GM10847 (cell line): ENCODE results near the gene SMG6.

Experiments
- POLR2A ChIP-seq: IDR thresholded peaks from 2 replicates; pipeline ENCODE4 v1.6.1; 2011; ENCODE audit not compliant: insufficient read length; ENCODE audit errors: extremely low read depth

The SMG6 gene

DNA sequence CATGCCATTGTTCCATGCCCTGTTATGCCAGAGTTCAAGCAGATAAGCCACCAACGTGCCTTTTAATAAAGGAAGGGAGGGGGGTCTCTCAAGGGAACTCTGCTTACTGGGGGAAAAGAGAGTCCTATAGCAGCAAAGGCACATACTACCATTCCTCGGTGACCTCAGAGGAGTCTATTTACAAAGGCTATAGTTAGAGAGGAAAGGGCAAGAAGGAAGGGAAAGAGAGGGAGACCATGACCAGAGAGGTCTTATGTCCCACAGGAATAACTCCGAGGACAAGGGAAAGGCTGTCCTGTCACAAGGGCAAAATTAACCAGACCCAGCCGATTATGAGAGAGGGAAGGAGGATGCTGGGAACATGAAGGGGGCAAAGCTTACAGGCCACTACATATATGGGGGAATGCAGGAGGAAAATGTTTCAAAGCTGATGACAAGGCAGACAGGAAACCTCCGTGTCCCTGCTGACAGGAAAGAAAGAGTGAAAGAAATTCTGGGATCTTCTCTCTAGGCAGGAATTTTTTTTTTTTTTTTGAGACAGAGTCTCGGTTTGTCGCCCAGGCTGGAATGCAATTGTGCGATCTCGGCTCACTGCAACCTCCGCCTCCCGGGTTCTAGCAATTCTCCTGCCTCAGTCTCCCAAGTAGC, 197.2 kb downstream of the SMG6 start:
- TF ChIP-seq POLR2A = no peak

DNA sequence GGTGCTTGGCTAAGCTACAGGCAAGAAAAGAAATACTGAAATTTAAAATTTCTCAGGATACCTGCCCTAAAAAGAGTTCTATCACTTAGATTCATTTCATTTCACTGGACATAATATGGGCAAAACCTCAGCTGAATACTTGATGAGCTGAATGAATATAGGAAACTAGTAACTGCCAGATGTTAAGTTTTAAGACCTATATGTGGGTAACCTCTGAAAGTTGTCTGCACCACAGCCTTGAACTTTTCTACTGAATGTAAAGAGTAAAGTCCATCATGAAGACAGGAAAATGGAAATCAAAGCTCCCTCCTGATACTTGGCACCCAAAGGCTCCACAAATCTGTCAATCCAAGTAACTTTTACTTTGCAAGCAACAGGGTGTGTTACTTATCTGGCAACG, 197.9 kb downstream of the SMG6 start:
- no peak for TF ChIP-seq POLR2A

DNA sequence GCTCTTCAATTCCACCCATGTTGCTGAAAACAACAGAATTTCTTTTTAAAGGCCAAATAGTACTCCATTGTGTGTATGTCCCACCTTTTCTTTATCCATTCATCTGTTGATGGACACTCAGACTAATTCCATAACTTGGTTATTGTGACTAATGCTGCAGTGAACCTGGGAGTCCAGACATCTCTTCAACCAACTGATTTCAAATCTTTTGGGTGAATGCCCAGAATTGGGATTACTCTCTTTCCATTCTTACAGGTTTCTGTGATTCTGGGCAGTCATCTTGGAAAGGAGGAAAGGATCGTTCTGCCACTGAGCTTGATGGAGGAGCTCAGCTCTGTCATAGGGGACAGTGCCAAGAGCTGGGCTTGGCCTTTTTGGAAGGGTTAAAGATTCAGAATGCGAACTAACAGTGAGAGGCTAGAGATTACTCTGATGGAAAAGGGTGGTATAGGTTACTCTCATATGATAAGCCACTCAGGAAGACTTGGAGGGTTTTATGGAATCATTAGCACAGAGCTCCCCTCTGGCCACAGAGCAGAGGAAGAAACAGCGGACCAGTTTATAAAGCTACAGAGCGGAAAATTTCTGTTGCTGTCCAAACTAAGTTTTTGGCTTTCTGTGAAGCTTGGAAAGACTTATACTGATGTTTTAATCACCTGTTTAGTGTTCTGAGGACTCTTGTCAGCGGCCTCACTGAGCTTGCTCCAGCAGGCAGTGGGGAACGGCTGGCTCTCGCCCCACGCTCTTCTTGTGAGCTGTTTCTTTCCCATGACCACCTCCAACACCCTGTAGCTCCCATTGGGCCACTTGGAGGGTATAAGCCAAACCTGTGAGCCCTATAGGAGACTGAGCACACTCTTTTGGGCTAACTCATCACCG, 200.4 kb downstream of the SMG6 start:
- TF ChIP-seq POLR2A = no peak

DNA sequence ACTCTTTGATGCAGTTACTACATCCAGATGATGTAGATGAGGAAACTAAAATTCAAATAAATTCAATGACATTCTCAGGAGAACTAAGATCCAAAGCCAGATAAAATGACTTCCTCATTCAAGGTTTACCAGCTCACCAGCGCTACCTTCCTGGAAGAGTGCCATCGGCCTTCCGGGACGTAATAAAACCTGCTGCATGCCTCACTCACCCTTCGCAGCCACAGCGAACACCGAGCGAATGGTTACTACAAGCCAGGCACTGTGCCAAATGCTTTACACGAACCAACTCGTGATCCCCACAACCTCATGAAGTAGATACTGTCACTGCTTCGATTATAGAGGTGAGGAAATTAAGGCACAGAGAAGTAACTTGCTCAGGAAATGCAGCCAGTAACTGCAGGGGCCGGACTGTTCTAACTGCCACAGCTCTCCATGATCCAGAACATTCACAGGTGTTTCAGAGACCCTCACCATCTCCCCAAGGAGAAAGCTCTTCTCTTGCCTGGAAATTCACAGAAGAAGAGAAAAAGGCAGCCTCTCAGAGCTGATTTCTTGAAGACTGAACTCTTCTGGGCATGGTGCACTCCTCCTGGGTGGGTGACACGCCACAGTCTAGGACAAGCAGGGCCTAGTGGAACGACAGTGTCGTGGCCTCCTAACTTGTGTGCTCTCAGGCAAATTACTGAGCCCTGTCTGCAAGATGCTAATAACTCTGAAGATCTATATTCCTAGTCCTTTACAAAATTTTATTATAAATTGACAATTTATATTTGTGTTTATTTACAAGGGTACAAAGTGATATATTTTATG, 201.9 kb downstream of the SMG6 start:
- no peak for TF ChIP-seq POLR2A

DNA sequence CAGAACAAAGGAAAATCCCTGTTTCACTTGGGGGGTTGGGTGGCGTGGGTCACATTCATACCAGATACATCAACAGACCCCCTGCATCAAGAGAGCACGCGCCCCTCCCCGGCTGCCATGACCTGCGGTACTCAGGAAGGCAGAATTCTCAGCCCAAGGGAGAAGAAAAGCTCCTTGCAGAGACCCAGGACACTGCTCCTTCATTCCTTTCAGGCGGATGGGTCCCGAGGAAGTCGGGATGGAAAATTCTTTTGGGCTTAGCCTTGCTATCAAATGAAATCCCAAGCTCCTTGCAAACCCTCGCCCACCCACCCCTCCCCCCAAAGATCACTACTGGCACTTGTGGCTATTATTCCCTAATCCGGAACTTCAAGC, 208.1 kb downstream of the SMG6 start:
- no peak for TF ChIP-seq POLR2A

DNA sequence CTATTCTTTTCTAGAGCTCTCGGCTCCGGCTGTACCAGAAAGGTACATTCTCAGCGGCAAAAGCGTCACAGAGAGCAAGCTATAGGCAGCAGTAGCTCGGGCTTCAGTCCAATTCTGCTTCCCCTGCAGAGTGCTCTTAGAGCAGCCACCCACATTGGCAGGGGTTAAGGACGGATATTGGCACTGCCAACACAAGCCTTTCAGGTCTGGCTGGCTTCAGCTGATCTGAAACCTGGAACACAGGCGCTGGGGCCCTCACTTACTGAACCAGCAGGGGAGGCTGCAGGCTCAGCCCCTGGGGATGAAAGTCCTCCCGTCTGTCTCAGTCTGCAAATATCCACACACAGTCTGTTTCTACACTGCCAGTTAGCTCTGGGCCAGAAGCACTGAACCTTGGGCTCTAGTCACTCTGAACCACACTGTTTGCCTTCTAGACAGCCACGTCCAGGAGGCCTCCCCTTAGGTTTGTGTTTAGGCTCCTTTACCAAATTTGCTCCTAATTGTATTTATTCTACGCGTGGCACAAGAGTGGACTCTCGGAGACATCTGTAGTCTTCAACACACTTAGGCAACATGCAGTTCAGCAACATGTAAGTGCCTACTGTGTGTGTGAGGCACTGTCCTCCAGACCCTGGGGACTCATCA, 208.6 kb downstream of the SMG6 start:
- TF ChIP-seq POLR2A = no peak

DNA sequence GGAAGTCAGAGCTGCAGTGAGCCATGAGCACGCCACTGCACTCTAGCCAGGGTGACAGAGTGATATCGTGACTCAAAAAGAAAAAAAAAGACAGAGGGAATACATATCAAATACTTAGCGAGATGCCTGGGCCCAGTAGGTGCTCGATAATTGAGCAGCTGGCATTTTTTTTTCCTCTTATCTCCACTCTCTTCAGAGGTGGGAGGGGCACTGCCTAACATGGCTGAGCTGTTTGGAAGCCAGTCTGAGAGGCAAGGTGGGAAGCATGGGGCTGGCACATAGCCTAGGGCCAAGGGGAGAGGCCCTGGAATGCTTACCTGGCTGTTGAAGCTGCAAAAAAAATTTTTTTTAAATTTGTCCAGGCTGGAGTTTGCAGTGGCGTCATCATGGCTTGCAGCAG, 210.2 kb downstream of the SMG6 start:
- no peak for TF ChIP-seq POLR2A

DNA sequence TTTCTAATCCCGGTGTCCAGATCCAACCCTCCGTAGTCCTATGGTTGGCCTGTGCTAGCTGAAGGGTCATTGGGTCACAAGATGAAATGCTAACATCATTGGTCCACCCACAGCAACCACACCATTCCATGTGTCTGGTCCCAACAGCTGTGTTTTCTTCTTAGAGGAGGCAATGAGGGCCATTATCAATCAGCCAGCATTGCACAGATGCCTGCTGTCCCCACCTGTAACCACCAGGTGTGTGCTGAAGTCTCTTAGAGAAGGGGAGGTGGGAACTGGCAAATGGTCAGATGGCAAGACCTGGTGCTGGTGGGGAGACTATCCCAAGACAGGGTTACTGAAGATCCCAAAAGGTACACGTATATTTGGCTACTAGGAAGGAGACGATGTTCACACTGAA, 211.3 kb downstream of the SMG6 start:
- TF ChIP-seq POLR2A = no peak

DNA sequence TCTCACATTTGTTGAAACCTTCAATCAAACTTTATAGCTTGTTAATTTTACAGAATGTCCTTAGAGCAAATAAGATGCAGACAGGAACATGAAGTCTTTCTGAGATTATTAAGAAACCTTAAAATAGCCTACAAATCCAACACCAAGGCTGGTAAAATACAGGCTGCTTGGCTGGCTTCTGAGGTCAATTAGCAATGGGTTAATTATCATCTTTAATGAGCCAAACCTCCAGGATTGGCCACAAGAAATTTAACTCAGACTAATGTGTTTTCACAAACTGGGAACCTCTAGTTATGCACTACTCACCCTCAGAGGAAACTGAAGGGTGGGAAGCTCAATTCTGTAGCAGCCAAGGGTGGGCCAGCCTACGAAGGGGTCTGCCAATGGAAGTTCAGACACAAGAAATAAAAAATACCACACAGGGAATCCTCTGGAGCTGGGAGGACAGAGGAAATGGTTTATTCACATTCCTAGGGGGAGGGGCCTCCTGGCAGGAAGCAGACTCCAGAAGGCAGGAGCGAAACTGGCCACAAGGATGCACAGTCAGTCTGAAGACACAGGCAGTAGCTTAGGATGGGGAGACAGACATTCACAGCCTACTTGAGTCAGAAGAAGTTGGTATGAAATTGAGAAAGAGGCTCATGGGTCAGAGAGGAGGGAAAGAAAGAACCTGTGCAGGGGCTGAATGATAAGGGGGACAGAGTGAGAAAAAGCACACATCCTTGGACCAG, 212.6 kb downstream of the SMG6 start:
- no peak for TF ChIP-seq POLR2A

DNA sequence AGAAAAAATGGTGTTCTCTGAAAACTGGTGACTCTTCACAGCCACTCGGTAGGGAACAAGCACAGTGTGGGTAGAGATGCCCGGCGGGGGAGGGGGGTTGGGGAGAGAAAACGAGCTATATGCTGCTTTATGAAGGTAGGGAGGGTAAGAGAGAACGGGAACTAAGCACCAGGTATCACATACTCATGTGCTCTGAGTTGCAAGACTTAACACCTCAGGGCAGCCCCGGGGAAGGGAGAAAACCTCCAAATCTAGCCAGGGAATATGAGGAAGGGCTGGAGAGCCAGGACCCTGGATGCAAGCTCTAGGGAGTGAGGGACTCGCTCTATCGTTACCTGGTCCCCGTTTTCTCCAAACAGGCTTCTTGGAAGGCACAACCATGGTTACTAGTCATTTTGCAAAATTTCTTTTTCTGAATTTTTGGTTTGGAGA, 213.4 kb downstream of the SMG6 start:
- no peak for TF ChIP-seq POLR2A

DNA sequence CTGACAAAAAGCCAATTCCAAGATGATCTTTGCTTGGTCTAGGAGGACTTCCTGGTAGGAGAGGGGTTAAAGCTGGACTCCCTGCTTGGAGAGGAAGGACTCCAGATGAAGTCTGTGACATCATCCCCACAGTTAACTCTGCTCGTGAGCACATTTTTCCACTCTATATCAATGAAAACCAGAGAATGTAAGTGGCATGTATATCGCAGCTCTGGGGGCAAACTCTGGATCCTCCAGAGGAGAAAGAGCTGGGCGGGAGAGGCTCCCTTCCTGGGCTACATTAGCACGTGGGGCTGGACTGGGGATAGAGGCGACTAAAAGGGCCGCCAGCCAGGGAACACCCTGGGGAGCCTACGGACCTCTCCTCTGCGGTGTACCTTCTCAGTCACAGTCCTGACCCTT, 214.6 kb downstream of the SMG6 start:
- TF ChIP-seq POLR2A = no peak

DNA sequence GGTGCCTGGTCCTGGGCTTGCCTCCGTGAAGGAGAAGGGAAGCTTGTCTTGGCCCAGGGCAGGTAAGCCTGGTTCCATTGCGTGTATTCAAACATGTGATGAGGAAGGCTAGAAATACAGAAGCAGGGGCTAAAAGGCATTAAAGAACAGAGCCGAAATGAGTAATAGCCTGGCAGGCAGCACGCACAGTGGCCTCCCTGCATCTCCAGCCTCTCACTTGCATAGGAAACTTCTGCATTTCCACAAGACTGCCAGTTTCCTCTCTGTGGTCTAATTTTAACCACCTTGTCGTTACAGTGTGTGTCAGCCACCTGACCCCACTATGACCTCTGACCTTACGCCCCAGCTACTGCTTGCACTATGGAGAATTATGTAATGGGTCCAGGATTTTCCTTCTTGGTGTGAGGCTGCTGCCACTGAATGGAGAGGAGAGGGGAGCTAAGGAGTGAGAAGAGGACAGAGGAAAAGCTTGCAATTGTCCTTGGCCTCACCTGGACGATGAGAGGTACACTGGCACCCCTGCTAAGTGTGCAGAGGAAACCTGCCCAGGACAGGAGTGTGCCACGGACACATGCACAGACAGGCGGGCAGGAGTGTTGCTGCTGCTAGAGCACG, 215.9 kb downstream of the SMG6 start:
- TF ChIP-seq POLR2A = no peak

DNA sequence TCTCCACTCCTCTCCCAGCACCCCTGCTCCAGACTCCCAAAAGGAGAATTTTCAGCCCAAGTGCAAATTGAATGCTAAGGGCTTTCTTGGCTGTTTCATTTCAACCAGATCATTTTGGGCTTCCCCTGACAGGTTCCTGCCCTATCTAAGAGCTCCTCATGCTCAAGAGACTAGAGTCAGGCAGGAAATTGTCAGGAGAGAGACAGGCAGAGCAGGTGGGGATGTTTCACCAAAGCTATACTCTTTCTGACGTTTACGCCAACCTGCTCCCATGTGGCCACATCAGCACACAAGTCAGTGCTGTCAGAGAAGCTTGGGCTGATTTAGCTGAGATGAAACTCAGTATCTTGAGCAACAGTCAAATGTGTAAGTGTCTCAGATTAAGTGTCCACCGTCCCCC, 217.3 kb downstream of the SMG6 start:
- no peak for TF ChIP-seq POLR2A

DNA sequence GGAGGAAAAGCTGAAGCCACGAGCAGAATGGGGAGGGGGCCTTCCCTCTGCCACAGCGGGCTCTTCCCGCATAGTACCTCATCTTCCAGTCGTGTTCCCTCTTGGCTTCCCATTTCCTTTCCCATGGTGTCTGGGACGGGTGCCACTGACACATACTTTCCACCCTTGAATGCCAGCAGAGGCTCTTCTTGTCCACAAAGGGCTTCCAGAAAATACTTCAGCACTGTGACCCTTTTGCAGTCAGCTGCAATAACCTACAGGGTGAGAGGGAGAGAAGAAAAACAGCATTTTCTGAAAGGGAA, 218.0 kb downstream of the SMG6 start:
- no peak for TF ChIP-seq POLR2A
